Neuronal stem cell (in vitro differentiated cells): ENCODE measurements around the gene PCSK5.

Experiments used
- DNase-seq: peaks from one replicate; pipeline ENCODE4 v3.0.0-alpha.2; 2013; ENCODE audit warnings: low spot score
- H2AFZ ChIP-seq: one replicate; pipeline ENCODE4 v1.6.1; 2013; ENCODE audit warnings: mild to moderate bottlenecking, low read length, inconsistent platforms
- H2AK5ac ChIP-seq: 2 replicates; pipeline ENCODE4 v1.6.1; 2013; ENCODE audit warnings: low read depth, mild to moderate bottlenecking, inconsistent platforms, low read length, moderate library complexity, mixed read lengths
- H2BK120ac ChIP-seq: 2 replicates; pipeline ENCODE4 v1.6.1; 2013; ENCODE audit warnings: low read depth, mild to moderate bottlenecking, inconsistent platforms, low read length, moderate library complexity, mixed read lengths
- H2BK12ac ChIP-seq: one replicate; pipeline ENCODE4 v1.6.1; 2013; ENCODE audit warnings: low read length, inconsistent platforms
- H2BK15ac ChIP-seq: 2 replicates; pipeline ENCODE4 v1.6.1; 2013; ENCODE audit warnings: mild to moderate bottlenecking, low read length, inconsistent platforms, mixed read lengths
- H2BK5ac ChIP-seq: one replicate; pipeline ENCODE4 v1.6.1; 2013; ENCODE audit warnings: inconsistent platforms, mild to moderate bottlenecking, low read length, moderate library complexity
- H3K14ac ChIP-seq: one replicate; pipeline ENCODE4 v1.6.1; 2013; ENCODE audit warnings: low read length, inconsistent platforms
- H3K18ac ChIP-seq: 2 replicates; pipeline ENCODE4 v1.6.1; 2013; ENCODE audit warnings: low read length, inconsistent platforms
- H3K23ac ChIP-seq: 2 replicates; pipeline ENCODE4 v1.6.1; 2013; ENCODE audit warnings: low read depth, mild to moderate bottlenecking, mixed read lengths, low read length, inconsistent platforms; ENCODE audit not compliant: poor library complexity
- H3K27ac ChIP-seq: replicated peaks from 3 replicates; pipeline ENCODE4 v1.5.1; 2013; ENCODE audit warnings: low read length, inconsistent platforms
- H3K27me3 ChIP-seq, 3 experiments: 2 replicates each; pipeline ENCODE4 v1.6.1; 2013; ENCODE audit warnings: low read length in 3 of 3, mild to moderate bottlenecking in 2 of 3, inconsistent platforms in 1 of 3, low read depth in 1 of 3, mixed read lengths in 1 of 3, moderate library complexity in 1 of 3; ENCODE audit not compliant: control insufficient read depth in 3 of 3, insufficient read depth in 3 of 3
- H3K36me3 ChIP-seq, 2 donors: replicated peaks in 1 of 2; 2 replicates each; pipeline ENCODE4 v1.6.1; 2013; ENCODE audit warnings: low read length in 2 of 2; ENCODE audit not compliant: control insufficient read depth in 2 of 2, insufficient read depth in 2 of 2
- H3K4ac ChIP-seq: 2 replicates; pipeline ENCODE4 v1.6.1; 2013; ENCODE audit warnings: inconsistent platforms, mild to moderate bottlenecking, low read length, moderate library complexity
- H3K4me1 ChIP-seq, 2 donors: 1 replicate in 1 of 2; 2 replicates in 1 of 2; pipeline ENCODE4 v1.6.1; 2013; ENCODE audit warnings: low read length in 2 of 2, low read depth in 1 of 2; ENCODE audit not compliant: control insufficient read depth in 2 of 2, insufficient read depth in 1 of 2
- H3K4me2 ChIP-seq: one replicate; pipeline ENCODE4 v1.6.1; 2013; ENCODE audit warnings: mild to moderate bottlenecking, low read length, inconsistent platforms; ENCODE audit not compliant: insufficient read depth, poor library complexity, severe bottlenecking
- H3K4me3 ChIP-seq, 2 donors: 2 replicates each; pipeline ENCODE4 v1.5.1; 2013; ENCODE audit warnings: low read length in 2 of 2, mild to moderate bottlenecking in 2 of 2, inconsistent platforms in 1 of 2, moderate library complexity in 1 of 2
- H3K79me1 ChIP-seq: one replicate; pipeline ENCODE4 v1.6.1; 2013; ENCODE audit warnings: low read depth, mild to moderate bottlenecking, inconsistent platforms, low read length, moderate library complexity
- H3K9ac ChIP-seq: one replicate; pipeline ENCODE4 v1.6.1; 2013; ENCODE audit warnings: mild to moderate bottlenecking, low read depth, low read length, inconsistent platforms; ENCODE audit not compliant: poor library complexity
- H3K9me3 ChIP-seq, 2 donors: replicated peaks in 1 of 2; 2 replicates each; pipeline versions ENCODE3 to v1.6.1; 2013; ENCODE audit warnings: low read length in 2 of 2, mild to moderate bottlenecking in 2 of 2, inconsistent platforms in 1 of 2, low read depth in 1 of 2, mixed read lengths in 1 of 2, moderate library complexity in 1 of 2; ENCODE audit not compliant: control insufficient read depth in 2 of 2, insufficient read depth in 1 of 2
- H4K8ac ChIP-seq: one replicate; pipeline ENCODE4 v1.6.1; 2013; ENCODE audit warnings: low read depth, mild to moderate bottlenecking, inconsistent platforms, low read length, moderate library complexity
- H4K91ac ChIP-seq: one replicate; pipeline ENCODE4 v1.6.1; 2013; ENCODE audit warnings: low read length, low read depth, mild to moderate bottlenecking, inconsistent platforms; ENCODE audit not compliant: poor library complexity
- WGBS, 2 donors: extraction: QIAGEN DNeasy Blood & Tissue Kit; methylation state at CpG; one replicate each; pipeline ENCODE4 v1.1.7; 2013; ENCODE audit warnings: missing lambda C conversion rate in 2 of 2, mixed read lengths in 1 of 2; ENCODE audit not compliant: insufficient read length in 2 of 2, insufficient replicate concordance in 1 of 2; ENCODE audit errors: extremely low coverage in 2 of 2; 5-methylcytosine and 5-hydroxymethylcytosine counted together

PCSK5 gene

GRCh38 chr9:76101075-76101474 lies 210.6 kb downstream of the PCSK5 start:
- H2AFZ ChIP-seq, result no peak overlapping the region
- peaks cover 0 to 12% of the 10 kb centered on the region in 2 donors for H3K36me3 ChIP-seq
- H3K18ac ChIP-seq, result no peak overlapping the region
- H2BK12ac ChIP-seq, result no peak overlapping the region
- H3K23ac ChIP-seq, result no peak overlapping the region
- H2BK120ac ChIP-seq, result no peak overlapping the region
- no peak overlapping the region for H4K8ac ChIP-seq
- H3K27ac ChIP-seq, result no peak overlapping the region
- H2BK5ac ChIP-seq, result no peak overlapping the region
- no peak overlapping the region for H3K9ac ChIP-seq
- H2AK5ac ChIP-seq, result no peak overlapping the region
- no peaks in the 10 kb centered on the region for H3K9me3 ChIP-seq
- H3K4me3 ChIP-seq, result no peak overlapping the region
- no peak for DNase-seq
- no peaks in the 10 kb centered on the region for H3K27me3 ChIP-seq
- no peak overlapping the region for H3K4me2 ChIP-seq
- no peaks in the 10 kb centered on the region for H3K79me1 ChIP-seq
- H2BK15ac ChIP-seq, result no peak overlapping the region
- no peak overlapping the region for H3K4ac ChIP-seq
- H3K14ac ChIP-seq, result no peak overlapping the region
- WGBS, 2 donors, result no CpG with 5 or more reads among the region's 5 CpGs
- no peak overlapping the region for H4K91ac ChIP-seq
- H3K4me1 ChIP-seq, result peaks cover 0 to 5% of the 10 kb centered on the region in 2 donors

DNA sequence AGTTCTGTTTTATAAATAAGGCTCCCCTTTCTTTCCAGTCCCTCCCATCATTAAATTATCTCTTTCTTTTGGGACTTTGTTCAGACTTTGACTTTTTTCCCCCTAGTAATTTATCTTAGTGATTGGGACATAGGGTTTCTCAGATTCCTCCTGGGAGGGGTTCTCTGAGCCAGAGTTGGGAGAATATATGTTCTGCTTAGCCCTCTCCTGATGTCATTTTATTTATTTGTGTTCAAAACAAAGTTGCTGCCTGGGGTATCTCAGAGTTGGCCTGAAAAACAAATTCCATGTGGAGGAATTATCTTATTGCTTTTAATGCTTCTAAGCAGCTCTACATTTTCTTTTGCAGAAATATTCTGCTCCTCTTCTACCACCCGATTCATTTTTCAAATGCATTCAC lies 211.0 kb downstream of the PCSK5 start:
- DNase-seq, result no peak
- Histone ChIP-seq H3K79me1 (no peaks in the 10 kb centered on the region), H2BK12ac (no peak overlapping the region), H3K4ac (no peak overlapping the region), H3K23ac (no peak overlapping the region), H4K91ac (no peak overlapping the region), H2BK5ac (no peak overlapping the region), H3K18ac (no peak overlapping the region), H2BK120ac (no peak overlapping the region), H3K14ac (no peak overlapping the region), H2AK5ac (no peak overlapping the region), H3K9ac (no peak overlapping the region), H3K27me3 (no peaks in the 10 kb centered on the region), H4K8ac (no peak overlapping the region), H3K4me3 (no peak overlapping the region), H3K9me3 (no peaks in the 10 kb centered on the region), H3K4me2 (no peak overlapping the region), H3K36me3 (peaks cover 0 to 10% of the 10 kb centered on the region in 2 donors), H3K27ac (no peak overlapping the region), H3K4me1 (peaks cover 0 to 5% of the 10 kb centered on the region in 2 donors), H2AFZ (no peak overlapping the region), H2BK15ac (no peak overlapping the region)
- WGBS, 2 donors, result no CpG with 5 or more reads among the region's 1 CpG

GRCh38 chr9:76101947-76102346 lies 211.5 kb downstream of the PCSK5 start:
- Histone ChIP-seq H3K14ac (no peak overlapping the region), H3K36me3 (peaks cover 0 to 10% of the 10 kb centered on the region in 2 donors), H3K9ac (no peak overlapping the region), H3K4ac (no peak overlapping the region), H4K91ac (no peak overlapping the region), H3K27me3 (no peaks in the 10 kb centered on the region), H3K9me3 (no peaks in the 10 kb centered on the region), H3K79me1 (no peaks in the 10 kb centered on the region), H2BK12ac (no peak overlapping the region), H4K8ac (no peak overlapping the region), H3K4me2 (no peak overlapping the region), H3K18ac (no peak overlapping the region), H3K4me1 (peaks cover 0 to 5% of the 10 kb centered on the region in 2 donors), H2AK5ac (no peak overlapping the region), H3K27ac (no peak overlapping the region), H2AFZ (no peak overlapping the region), H3K23ac (no peak overlapping the region), H2BK120ac (no peak overlapping the region), H2BK5ac (no peak overlapping the region), H2BK15ac (no peak overlapping the region), H3K4me3 (no peak overlapping the region)
- DNase-seq, result no peak
- WGBS, 2 donors, result no CpG with 5 or more reads among the region's 4 CpGs

DNA sequence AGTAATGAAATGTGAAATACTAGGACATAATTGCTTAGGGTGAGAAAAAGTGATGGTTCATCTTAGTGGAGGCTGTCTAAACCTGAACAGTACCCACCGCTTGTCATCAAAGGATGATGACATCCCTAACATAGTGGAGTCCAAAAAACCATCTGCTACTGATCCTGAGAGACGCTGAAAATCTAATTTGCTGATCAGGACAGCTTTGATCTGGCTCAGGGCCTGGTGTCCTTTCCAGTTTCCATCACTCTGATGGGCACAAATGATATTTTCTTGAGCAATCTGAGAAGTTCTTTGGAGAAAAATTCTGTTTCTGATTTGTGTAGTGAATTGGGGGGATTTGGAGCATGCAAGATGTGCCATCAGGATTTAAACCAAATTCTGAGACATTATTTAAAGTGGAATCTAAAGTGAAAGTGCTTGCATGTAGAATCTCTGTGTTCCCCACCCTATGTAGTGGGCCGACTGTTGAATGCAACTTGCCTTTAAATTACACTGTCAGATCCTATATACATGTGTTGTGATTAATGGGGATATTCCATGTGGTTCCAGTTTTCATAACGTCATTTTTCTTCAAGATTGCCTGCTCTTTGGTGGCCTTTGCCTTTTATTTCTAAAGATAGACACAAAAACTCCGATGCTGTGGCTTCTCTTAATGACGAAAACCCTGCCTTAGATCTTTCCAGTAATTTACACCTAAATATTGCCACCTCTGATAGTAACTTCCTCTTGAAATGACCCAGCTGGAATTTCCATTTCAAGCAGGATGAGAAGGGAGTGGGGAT lies 213.2 kb downstream of the PCSK5 start:
- Histone ChIP-seq H4K91ac (no peak overlapping the region), H3K23ac (no peak overlapping the region), H3K27me3 (no peaks in the 10 kb centered on the region), H3K4me2 (no peak overlapping the region), H2BK12ac (no peak overlapping the region), H3K9ac (no peak overlapping the region), H4K8ac (no peak overlapping the region), H2AFZ (no peak overlapping the region), H2AK5ac (no peak overlapping the region), H3K4me1 (peaks cover 0 to 5% of the 10 kb centered on the region in 2 donors), H2BK15ac (no peak overlapping the region), H2BK120ac (no peak overlapping the region), H3K27ac (no peak overlapping the region), H3K14ac (no peak overlapping the region), H2BK5ac (no peak overlapping the region), H3K4ac (no peak overlapping the region), H3K36me3 (peaks cover 0 to 13% of the 10 kb centered on the region in 2 donors), H3K9me3 (no peaks in the 10 kb centered on the region), H3K4me3 (no peak overlapping the region), H3K79me1 (no peaks in the 10 kb centered on the region), H3K18ac (no peak overlapping the region)
- no CpG with 5 or more reads among the region's 6 CpGs for WGBS, 2 donors
- no peak for DNase-seq
